ENCODE data around the gene CRYL1. TPM values are rescaled to one million over a fixed set of nuclear protein-coding genes. Genes with fewer than 3 reads are reported as not detected.

The CRYL1 gene
- total and polyA plus RNA-seq, 9 of the 15 experiments (the other 6 are each of a cell fraction or from before 2014, with no cell fraction given), result 1.0 to 6.9 (median 2.4) TPM

GRCh38 chr13:20553311-20553710 is 27.7 kb upstream of the CRYL1 start:
- Histone ChIP-seq H3K27me3 (ENCODE audit: control insufficient read depth in 2 of 2, insufficient read depth in 2 of 2, low read length in 2 of 2) (no peaks in the 10 kb centered on the region), H4K20me1 (replicated peaks; ENCODE audit: control insufficient read depth, insufficient read depth, low read length) (no peaks in the 10 kb centered on the region), H3K36me3 (ENCODE audit: control insufficient read depth, insufficient read depth, low read length) (no peaks in the 10 kb centered on the region), H3K9me1 (ENCODE audit: control insufficient read depth, insufficient read depth, low read length) (no peaks in the 10 kb centered on the region), H3K4me3 (no peak overlapping the region), H3K9ac (ENCODE audit: insufficient read depth in 1 of 2, low read depth in 2 of 2, low read length in 2 of 2) (no peak overlapping the region), H2AFZ (ENCODE audit: low read depth, low read length) (no peak overlapping the region), H3K4me1 (replicated peaks in 1 of 2; ENCODE audit: control insufficient read depth in 2 of 2, insufficient read depth in 2 of 2, low read length in 2 of 2) (no peaks in the 10 kb centered on the region), H3K79me2 (ENCODE audit: control insufficient read depth, insufficient read depth, low read length) (no peaks in the 10 kb centered on the region), H3K27ac (ENCODE audit: extremely low read depth, low read depth, low read length) (no peak overlapping the region), H3K9me3 (replicated peaks; ENCODE audit: control insufficient read depth, insufficient read depth, low read depth, low read length) (no peaks in the 10 kb centered on the region), H3K4me2 (ENCODE audit: insufficient read depth, low read length) (no peak overlapping the region)
- FAIRE-seq (no peak), DNase-seq (ENCODE audit: extremely low read depth in 1 of 4, low spot score in 3 of 4) (no peak), ATAC-seq (no peak)
- TF ChIP-seq YBX1 (IDR thresholded peaks at IDR 0.05), result no peak
- ChIA-PET CTCF (ENCODE audit: low intra/inter-chr PET ratio) (no interaction called here), POLR2A (interaction anchor here (2.6 kb wide), 1 partner anchor 14 kb away, joined by 9 read pairs; the partner anchor contains the start of gene IFT88)
- WGBS (ENCODE audit: insufficient coverage, low coverage, missing lambda C conversion rate), result 21% methylated on average over 3 of the region's 3 CpGs
- in situ Hi-C loops (cut with MboI), result no loop called here
- intact Hi-C loops (cut with micrococcal nuclease), result loop anchor here (5.0 kb wide), 1 partner anchor 56 kb away; no protein-coding TSS in a partner anchor
- BruUV-seq (replicated peaks), result no TSS peak

GRCh38 chr13:20550799-20551198 is 25.1 kb upstream of the CRYL1 start:
- DNase-seq (ENCODE audit: extremely low read depth in 1 of 4, low spot score in 3 of 4) (no peak), ATAC-seq (no peak), FAIRE-seq (no peak)
- no peaks in the 10 kb centered on the region for H3K9me3 ChIP-seq (replicated peaks; ENCODE audit: control insufficient read depth, insufficient read depth, low read depth, low read length)
- no peak overlapping the region for H3K9ac ChIP-seq (ENCODE audit: insufficient read depth in 1 of 2, low read depth in 2 of 2, low read length in 2 of 2)
- POLR2A ChIA-PET, result interaction anchor here (0.6 kb wide), 1 partner anchor 371 kb away, joined by 3 read pairs; no protein-coding TSS in a partner anchor
- H3K9me1 ChIP-seq (ENCODE audit: control insufficient read depth, insufficient read depth, low read length), result no peaks in the 10 kb centered on the region
- BruUV-seq (replicated peaks), result no TSS peak
- no peaks in the 10 kb centered on the region for H4K20me1 ChIP-seq (replicated peaks; ENCODE audit: control insufficient read depth, insufficient read depth, low read length)
- H3K36me3 ChIP-seq (ENCODE audit: control insufficient read depth, insufficient read depth, low read length), result no peaks in the 10 kb centered on the region
- no peak overlapping the region for H3K27ac ChIP-seq (ENCODE audit: extremely low read depth, low read depth, low read length)
- H3K27me3 ChIP-seq (ENCODE audit: control insufficient read depth in 2 of 2, insufficient read depth in 2 of 2, low read length in 2 of 2), result no peaks in the 10 kb centered on the region
- in situ Hi-C loops (cut with MboI) (no loop called here), intact Hi-C loops (cut with micrococcal nuclease) (loop anchor here (5.0 kb wide), 1 partner anchor 53 kb away; no protein-coding TSS in a partner anchor)
- WGBS (ENCODE audit: insufficient coverage, low coverage, missing lambda C conversion rate), result 29% methylated on average over 5 of the region's 5 CpGs
- no peaks in the 10 kb centered on the region for H3K79me2 ChIP-seq (ENCODE audit: control insufficient read depth, insufficient read depth, low read length)
- no peak for TF ChIP-seq MTF1 (CRISPR knock-in tag; IDR thresholded peaks at IDR 0.05; ENCODE audit: borderline replicate concordance)
- 0 out of 6 replicates have a peak, but pooled peaks of 2 of the 3 experiments have one; percentile 4 to 13 for TF ChIP-seq CTCF (IDR thresholded peaks at IDR 0.05 in 2 of 3, conservative IDR thresholded peaks at IDR 0.05 in 1 of 3; ENCODE audit: insufficient read depth in 2 of 3, low read depth in 1 of 3, low read length in 3 of 3)
- peak overlapping the region; percentile 14; the same call in 1 of the 2 replicates for H2AFZ ChIP-seq (ENCODE audit: low read depth, low read length)
- H3K4me3 ChIP-seq, result no peak overlapping the region
- CTCF ChIA-PET (ENCODE audit: low intra/inter-chr PET ratio), result no interaction called here
- no peak overlapping the region for H3K4me2 ChIP-seq (ENCODE audit: insufficient read depth, low read length)
- H3K4me1 ChIP-seq (replicated peaks in 1 of 2; ENCODE audit: control insufficient read depth in 2 of 2, insufficient read depth in 2 of 2, low read length in 2 of 2), result no peaks in the 10 kb centered on the region

Measured in K562 (cell line).